ENCODE data around the gene HK2.

DNA sequence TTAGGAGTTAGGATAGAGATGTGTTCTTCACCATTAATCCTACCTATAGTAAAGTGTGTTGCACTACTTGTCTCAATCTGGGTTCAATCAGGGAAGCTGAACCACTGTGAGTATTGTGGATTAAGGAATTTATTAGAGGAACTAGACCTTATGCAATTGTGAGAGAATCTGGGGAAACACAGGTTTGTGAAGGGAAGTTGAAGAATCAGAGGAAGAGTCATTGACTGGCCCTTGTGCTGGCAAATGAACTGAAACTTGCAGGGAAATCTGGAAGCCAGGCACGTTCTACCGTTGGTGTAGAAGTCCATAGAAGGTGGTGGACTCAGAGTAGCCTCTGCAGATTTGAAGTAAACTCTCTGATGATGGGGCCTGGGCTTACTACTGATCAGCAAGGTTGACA lies 44.7 kb upstream of the HK2 start:
- TF ChIP-seq, protein P1, sequence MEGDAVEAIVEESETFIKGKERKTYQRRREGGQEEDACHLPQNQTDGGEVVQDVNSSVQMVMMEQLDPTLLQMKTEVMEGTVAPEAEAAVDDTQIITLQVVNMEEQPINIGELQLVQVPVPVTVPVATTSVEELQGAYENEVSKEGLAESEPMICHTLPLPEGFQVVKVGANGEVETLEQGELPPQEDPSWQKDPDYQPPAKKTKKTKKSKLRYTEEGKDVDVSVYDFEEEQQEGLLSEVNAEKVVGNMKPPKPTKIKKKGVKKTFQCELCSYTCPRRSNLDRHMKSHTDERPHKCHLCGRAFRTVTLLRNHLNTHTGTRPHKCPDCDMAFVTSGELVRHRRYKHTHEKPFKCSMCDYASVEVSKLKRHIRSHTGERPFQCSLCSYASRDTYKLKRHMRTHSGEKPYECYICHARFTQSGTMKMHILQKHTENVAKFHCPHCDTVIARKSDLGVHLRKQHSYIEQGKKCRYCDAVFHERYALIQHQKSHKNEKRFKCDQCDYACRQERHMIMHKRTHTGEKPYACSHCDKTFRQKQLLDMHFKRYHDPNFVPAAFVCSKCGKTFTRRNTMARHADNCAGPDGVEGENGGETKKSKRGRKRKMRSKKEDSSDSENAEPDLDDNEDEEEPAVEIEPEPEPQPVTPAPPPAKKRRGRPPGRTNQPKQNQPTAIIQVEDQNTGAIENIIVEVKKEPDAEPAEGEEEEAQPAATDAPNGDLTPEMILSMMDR (IDR thresholded peaks at IDR 0.05), result no peak
- TF ChIP-seq POLR2AphosphoS5 (IDR thresholded peaks at IDR 0.05), result no peak
- TF ChIP-seq POLR2A (IDR thresholded peaks at IDR 0.05), result no peak
- no peak for TF ChIP-seq EP300 (IDR thresholded peaks at IDR 0.05)
